ENCODE data around the gene GNG4.
A peak's percentile ranks its signal among the peaks of the same experiment; 100 is the strongest.

The GNG4 gene

GRCh38 chr1:235533476-235534168 lies 116.0 kb downstream of the GNG4 start:
- DNase-seq, result no peak
- ATAC-seq, result no peak

- ATAC-seq (peak; percentile 76), DNase-seq (no peak)
Measured at GRCh38 chr1:235532360-235532759, 117.2 kb downstream of the GNG4 start.

DNA sequence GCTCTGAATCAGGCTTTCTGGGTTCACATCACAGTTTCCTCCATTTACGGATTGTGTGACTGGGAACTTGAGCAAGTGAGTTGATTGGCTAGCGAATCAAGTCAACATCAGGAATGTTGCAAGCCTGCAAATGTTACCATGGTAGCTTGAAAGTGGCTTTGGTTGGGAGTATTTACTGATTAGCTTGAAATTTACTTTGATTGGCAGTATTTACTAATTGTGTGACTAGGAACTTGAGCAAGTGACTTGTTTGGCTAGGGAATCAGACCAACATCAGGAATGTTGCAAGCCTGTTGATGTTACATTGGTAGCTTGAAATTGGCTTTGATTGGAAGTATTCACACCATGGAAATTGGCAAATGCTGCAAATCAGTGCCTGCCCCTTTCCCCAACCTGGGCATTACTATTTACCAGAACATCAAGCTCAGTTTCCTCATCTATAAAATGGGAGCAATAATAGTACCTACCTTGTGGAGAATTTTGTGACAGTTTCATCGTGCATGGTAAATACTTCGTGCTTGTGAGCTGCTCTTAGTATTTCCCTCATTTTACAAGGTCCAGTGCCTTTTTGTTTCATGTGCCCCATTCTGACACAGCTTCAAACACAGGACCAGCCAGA lies 122.3 kb downstream of the GNG4 start:
- ATAC-seq (no peak), DNase-seq (no peak)

GRCh38 chr1:235525314-235525713 lies 124.3 kb downstream of the GNG4 start:
- ATAC-seq (no peak), DNase-seq (no peak)

GRCh38 chr1:235516862-235517446 lies 132.6 kb downstream of the GNG4 start:
- DNase-seq (no peak), ATAC-seq (peak; percentile 69)

DNA sequence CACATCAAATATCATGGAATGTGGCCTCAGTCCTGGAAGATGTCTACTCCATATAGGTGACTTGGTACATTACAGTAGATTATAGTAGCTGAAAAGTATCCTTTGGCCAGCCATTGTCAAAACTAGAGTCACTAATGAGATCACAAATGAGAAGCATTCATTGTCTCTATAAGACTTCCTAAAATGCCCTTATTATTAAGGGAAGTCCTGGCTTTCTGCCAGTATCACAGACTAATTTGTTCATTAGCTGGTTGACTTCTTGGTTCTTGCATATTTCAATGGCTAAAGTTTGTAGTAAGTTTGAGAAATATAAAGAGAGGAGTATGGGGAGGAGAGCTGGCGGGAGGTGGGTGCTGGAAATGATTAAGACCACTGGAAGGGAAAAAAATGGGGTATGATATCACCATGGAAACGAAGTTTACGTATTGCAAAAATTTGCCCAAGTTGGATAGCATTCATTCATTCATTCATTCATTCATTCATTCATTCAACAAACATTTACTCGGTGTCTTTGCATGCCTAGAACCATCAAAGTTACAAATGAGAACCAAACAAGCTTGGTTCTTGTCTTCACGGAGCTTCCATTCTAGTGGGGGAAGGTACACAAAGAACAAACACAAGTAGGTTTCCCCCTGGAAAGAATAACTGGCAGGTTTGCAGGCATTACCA lies 133.6 kb downstream of the GNG4 start:
- DNase-seq (no peak), ATAC-seq (no peak)

DNA sequence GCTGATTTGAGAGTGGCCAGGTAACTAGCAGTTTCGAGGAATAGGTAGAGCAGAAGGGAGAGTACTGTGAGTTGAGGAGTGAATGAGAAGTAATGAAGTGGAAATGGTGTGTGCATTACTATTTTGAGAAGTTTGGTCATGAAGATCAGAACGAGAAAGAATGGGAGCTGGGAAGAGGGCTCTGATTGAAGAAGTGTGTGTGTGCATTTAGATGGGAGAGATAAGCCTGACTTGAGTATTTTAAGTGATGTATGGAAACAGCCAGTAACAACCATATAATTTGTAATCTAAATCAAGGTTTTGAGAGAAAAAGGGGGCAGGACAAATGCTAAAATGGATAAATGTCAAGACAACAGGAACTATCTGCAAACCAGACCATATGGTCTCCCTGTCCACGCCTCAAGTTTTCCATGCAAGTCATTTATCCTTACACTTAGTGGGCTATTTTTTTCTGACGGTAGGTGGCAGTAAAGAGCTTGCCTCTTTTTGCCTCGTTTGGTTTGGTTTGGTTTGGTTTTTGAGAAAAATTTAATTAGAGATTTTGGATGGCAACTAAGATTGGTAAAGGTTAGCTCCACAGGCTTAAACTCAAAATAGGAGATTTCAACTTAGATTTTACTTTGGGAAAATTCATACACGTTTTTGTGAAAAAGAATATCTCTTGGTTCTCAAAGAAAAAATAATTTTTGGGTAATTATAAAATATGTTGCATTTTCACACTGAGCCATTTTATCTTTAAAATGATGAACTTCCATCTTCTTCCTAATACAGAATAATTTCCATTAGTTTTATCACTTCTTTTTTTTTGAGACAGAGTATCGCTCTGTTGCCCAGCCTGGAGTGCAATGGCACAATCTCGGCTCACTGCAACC lies 135.9 kb downstream of the GNG4 start:
- DNase-seq, result peak; percentile 41
- peak; percentile 57 for ATAC-seq

DNA sequence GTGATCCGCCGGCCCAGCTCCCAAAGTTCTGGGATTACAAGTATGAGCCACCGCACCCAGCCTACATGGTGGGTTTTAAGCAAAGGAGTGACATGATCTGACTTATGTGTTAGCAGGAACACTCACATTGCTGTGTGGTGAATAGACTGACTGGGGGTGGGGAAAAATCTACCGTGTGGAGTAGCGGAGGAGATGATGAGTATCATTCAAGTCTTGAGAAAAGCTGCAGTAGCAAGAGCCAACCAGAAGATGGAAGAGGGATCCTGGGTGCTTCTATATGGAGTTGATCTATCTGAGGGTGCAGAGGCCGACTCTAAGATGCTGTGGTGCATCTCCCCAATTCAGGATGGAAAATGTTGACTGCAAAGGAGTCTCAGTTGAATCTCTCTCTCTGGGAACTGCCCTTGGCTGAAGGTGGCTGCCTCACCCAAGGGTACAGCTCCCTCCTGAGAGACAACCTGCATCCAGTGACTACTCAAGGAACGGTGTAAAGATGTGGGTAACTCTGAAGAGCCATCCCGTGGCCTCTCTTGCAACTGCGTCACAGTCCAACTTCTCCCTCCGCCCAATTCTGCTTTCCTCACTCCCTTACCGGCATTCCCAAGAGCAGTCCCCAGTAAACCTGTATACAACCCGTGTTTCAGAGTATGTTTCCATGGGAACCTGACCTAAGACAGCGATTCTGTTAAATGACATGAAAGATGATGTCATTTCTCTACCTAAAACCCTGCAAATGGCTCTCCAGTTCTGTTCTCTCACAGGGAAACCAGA lies 137.9 kb downstream of the GNG4 start:
- ATAC-seq, result peak; percentile 30
- DNase-seq, result no peak

DNA sequence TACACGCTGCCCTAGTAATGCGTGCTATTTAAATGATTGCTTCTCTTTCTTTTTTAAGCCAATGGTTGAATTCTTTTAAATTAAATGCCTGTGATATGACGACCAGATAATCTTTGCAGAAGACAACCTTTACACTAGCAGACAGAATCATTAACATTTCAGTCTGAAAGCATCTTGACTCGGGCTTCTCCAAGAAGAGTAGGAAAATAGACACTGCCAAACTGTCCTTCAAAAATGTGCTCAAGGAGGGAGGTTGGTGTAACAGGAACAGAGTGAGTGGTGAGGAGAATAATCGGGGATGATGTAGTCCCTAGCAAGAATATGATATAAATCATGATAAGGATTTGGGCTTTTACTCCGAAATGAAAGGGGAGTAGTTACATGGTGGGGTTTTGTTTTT lies 138.8 kb downstream of the GNG4 start:
- no peak for ATAC-seq

DNA sequence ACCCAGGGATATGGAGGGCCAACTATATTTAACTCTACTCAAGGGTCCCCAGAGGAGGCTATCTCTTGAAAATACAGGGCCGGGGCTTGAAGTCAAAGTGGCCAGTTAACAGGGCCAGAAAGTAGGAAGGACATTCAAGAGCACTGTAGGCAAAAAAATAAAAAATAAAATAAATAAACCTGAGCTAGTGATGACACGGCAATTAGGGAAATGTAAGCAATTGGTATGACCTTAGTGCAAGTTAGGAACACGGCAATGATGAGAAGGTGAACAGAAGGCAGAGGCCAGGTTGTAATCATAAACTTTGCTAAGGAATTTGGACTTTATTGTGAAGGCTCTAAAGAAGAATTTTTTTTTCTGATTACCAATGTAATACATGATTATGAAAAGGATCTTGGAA lies 142.0 kb downstream of the GNG4 start:
- ATAC-seq (no peak), DNase-seq (no peak)

More for the DNA sequence above, 138.8 kb downstream of the GNG4 start:
- no peak for DNase-seq

GRCh38 chr1:235504494-235505222 lies 144.9 kb downstream of the GNG4 start:
- ATAC-seq, result peak; percentile 89
- peak; percentile 99 for DNase-seq

DNA sequence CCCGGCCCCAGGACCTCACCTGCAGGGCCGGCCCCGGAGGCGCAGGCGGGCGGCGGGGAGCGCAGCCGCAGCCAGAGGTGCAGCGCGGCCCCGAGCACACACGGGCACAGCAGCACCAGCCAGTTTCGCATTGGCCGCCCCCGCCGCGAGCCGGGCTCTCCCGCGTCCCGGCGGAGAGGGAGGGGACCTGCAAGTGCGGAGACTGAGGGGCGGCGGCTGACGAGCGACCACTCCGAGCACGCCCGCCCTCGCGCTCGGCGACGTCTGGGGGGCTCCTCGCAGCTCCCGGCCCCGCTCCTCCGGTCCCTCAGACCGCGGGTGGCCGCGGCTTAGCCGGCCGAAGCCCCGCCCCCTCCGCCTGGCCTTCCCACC lies 145.5 kb downstream of the GNG4 start, which contains the start of gene B3GALNT2:
Gene B3GALNT2, minus strand, starts transcription at position 331 of the 372 bp plus-strand sequence. Its CDS starts 200 bp downstream, at position 131.
- ATAC-seq (peak; percentile 65), DNase-seq (no peak)

DNA sequence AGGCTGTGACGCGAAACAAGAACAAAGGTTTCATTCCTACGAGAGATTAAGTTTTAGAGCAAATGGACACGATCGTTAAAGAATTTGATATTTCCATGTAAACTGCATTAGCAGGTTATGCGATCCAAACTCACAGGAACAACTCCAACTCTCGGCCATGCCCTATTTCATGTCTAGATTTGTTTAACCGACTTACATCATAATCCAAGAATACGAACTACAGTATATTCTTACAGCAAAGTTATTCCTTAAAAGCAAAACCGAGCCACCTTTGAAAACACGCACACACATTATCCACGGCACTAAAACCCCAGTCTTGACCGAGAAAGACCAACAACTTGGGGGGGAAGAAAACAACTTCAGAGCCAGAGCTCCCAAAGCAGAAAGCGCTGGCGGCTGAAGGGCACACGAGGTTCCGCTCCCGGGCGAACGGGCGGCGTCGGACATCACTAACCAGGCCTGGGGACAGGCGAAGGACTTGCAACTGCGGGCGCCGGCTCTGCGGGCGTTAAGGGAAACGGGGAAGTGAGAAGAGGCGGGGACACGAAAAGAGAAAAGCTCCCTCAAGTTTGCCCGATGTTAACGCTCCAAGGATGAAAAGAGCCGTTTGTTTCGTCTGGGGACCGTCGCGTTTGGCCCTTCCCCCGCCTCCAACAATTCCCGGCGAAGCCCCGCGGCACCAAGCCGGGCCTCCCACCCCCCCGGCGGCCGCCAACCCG lies 146.0 kb downstream of the GNG4 start:
- ATAC-seq (no peak), DNase-seq (peak; percentile 56)

DNA sequence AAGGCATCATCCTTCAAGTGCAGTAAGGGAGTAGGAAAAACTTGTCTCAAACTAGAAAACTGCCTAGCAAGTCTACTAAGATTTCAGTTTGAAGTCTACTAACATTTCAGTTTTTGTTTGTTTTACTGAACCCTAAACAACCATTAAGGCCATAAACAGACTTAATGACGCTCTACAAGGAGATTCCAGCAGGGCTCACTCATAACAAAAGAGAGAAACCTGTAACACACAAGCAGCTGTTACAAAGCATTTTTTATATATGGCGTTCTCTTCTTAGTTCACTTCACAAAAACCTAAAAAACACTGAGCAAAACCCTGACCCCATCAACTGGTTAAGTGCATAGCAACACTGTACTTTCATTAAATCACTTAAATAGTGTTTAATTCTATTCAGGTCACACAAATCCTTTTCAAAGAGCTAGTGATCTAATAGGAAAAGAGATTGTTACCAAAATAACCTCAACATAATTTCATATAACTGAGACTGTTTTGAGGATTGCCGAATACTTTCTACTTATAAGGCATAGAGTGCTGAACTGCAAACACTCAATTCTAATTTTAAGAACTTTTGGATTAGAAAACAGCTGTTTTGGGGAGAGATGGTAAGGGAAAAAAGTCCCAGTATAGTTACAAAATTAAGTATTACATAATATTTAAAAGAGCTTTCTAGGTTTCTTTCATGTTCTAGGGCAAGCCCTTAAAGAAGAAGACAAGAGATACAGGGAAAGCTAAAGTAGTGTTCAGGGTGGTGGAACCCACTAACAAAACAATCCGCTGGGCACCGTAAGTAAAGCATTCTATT lies 146.8 kb downstream of the GNG4 start:
- DNase-seq (no peak), ATAC-seq (no peak)

GRCh38 chr1:235500971-235501540 lies 148.5 kb downstream of the GNG4 start:
- ATAC-seq (no peak), DNase-seq (no peak)

Measured in stimulated activated naive CD8-positive, alpha-beta T cell treated with anti-CD3 and anti-CD28 coated beads, Interleukin-15, Interleukin-2, amounts not matched to agents 100 U/mL and 50 U/mL, for 24 hours (primary cell).